22Rv1 (cell line): ENCODE results near the gene U2AF2.

Experiments used
- H3K27ac ChIP-seq: fragments of 450-650 bp; 2 replicates; pipeline ENCODE4 v1.5.1; 2017
- CTCF ChIP-seq: fragments of 450-650 bp; IDR thresholded peaks from 2 replicates; pipeline ENCODE4 v1.5.1; 2017; ENCODE audit warnings: mild to moderate bottlenecking
- ZFX ChIP-seq: fragments of 450-650 bp; IDR thresholded peaks from 2 replicates; pipeline ENCODE4 v1.6.1; 2017; ENCODE audit warnings: antibody characterized with exemption, borderline replicate concordance

U2AF2 gene

GRCh38 chr19:55697698-55698097, 42.9 kb downstream of the U2AF2 start:
- TF ChIP-seq ZFX (no peak), CTCF (no peak)
- no peak overlapping the region for H3K27ac ChIP-seq

- TF ChIP-seq CTCF (no peak), ZFX (no peak)
- H3K27ac ChIP-seq, result no peak overlapping the region
Observed at GRCh38 chr19:55698256-55698655, 43.4 kb downstream of the U2AF2 start.

- H3K27ac ChIP-seq, result no peak overlapping the region
- TF ChIP-seq CTCF (no peak), ZFX (no peak)
Observed at GRCh38 chr19:55699221-55699620, 44.4 kb downstream of the U2AF2 start.

- no peak overlapping the region for H3K27ac ChIP-seq
- no peak for TF ChIP-seq CTCF
Observed at GRCh38 chr19:55700813-55701212, 46.0 kb downstream of the U2AF2 start.

- TF ChIP-seq ZFX, result no peak
- TF ChIP-seq CTCF, result no peak
- no peak overlapping the region for H3K27ac ChIP-seq
Observed at GRCh38 chr19:55702131-55702627, 47.3 kb downstream of the U2AF2 start.

GRCh38 chr19:55703790-55704215, 49.0 kb downstream of the U2AF2 start:
- no peak for TF ChIP-seq ZFX
- peak; percentile 94 for TF ChIP-seq CTCF

GRCh38 chr19:55704494-55705245, 49.8 kb downstream of the U2AF2 start:
- no peak overlapping the region for H3K27ac ChIP-seq
- TF ChIP-seq CTCF (no peak), ZFX (no peak)

More at GRCh38 chr19:55703790-55704215, 49.0 kb downstream of the U2AF2 start:
- no peak overlapping the region for H3K27ac ChIP-seq
